ENCODE data around the gene HK3. TPM values are rescaled to one million over a fixed set of nuclear protein-coding genes. Genes with fewer than 3 reads are reported as not detected.

Gene HK3
- total RNA-seq, 1 donor from 2014 or later: not detected

DNA sequence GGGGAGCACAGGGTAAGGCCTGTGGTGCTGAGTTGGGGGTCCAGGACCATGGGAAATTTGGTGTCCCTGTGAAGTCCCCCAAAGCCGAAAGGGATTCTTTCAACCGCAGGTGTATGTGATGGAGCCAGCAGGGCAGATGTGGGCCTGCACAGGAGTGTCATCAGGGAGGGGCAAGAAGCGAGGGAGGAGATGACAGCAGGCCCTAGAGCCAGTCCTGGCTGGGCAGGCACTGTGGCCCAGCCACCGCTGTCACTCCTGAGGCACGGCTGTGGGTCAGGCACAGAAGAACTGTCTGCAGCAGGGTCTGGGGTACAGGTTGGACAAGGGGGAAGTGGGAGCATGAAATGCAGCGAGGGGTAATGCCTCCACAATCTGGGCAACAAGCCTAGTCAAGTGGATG is 4.8 kb downstream of the HK3 start:
- no peaks in the 10 kb centered on the region for H3K36me3 ChIP-seq
- no peak overlapping the region for H3K9ac ChIP-seq
- H3K9me3 ChIP-seq (ENCODE audit: low read depth): no peaks in the 10 kb centered on the region
- H3K36me3 Mint-ChIP-seq: no peaks in the 10 kb centered on the region
- H3K4me1 ChIP-seq: no peaks in the 10 kb centered on the region
- H2AFZ ChIP-seq (replicated peaks): no peak overlapping the region
- H4K20me1 ChIP-seq (ENCODE audit: low read depth): no peaks in the 10 kb centered on the region
- H3K4me3 ChIP-seq: no peak overlapping the region
- H3F3A ChIP-seq (ENCODE audit: low read depth): no peaks in the 10 kb centered on the region
- no peak for DNase-seq (ENCODE audit: low spot score)
- TF ChIP-seq, protein P1, sequence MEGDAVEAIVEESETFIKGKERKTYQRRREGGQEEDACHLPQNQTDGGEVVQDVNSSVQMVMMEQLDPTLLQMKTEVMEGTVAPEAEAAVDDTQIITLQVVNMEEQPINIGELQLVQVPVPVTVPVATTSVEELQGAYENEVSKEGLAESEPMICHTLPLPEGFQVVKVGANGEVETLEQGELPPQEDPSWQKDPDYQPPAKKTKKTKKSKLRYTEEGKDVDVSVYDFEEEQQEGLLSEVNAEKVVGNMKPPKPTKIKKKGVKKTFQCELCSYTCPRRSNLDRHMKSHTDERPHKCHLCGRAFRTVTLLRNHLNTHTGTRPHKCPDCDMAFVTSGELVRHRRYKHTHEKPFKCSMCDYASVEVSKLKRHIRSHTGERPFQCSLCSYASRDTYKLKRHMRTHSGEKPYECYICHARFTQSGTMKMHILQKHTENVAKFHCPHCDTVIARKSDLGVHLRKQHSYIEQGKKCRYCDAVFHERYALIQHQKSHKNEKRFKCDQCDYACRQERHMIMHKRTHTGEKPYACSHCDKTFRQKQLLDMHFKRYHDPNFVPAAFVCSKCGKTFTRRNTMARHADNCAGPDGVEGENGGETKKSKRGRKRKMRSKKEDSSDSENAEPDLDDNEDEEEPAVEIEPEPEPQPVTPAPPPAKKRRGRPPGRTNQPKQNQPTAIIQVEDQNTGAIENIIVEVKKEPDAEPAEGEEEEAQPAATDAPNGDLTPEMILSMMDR (IDR thresholded peaks at IDR 0.05): no peak
- TF ChIP-seq EZH2phosphoT487 (IDR thresholded peaks at IDR 0.05) (no peak), EZH2 (IDR thresholded peaks at IDR 0.05) (no peak)
- no peak overlapping the region for H3K4me2 ChIP-seq
- peak overlapping the region; percentile 43 for H3K27ac Mint-ChIP-seq
- peak overlapping the region; percentile 57 for H3K4me3 Mint-ChIP-seq
- H3K27ac ChIP-seq: no peak overlapping the region
- peaks cover 11% of the 10 kb centered on the region for H3K27me3 Mint-ChIP-seq (ENCODE audit: insufficient read depth, low read depth)
- H3K27me3 ChIP-seq: no peaks in the 10 kb centered on the region
- no peaks in the 10 kb centered on the region for H3K79me2 ChIP-seq (ENCODE audit: low read depth)
- no peaks in the 10 kb centered on the region for H3K9me3 Mint-ChIP-seq
- no peaks in the 10 kb centered on the region for H3K4me1 Mint-ChIP-seq

DNA sequence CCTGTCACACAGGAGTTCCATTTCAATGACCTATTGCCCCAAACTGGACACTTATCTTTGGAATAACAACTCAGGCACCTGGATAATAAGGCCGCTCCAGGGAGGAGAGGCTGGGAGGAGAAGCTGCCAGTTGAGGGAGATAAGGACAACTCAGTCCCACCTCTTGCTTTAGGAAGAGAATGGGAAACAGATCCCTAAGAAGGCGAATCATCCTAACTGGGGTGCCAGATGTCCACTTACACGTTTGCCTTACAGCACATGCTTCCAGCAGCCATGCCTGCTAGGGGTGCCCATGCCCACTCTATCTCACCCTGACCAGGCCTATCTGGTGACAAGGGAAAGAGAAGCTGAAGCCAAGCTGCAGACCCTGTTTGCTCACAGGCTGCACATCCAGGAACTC is 6.5 kb downstream of the HK3 start:
- Histone ChIP-seq H3F3A (ENCODE audit: low read depth) (no peaks in the 10 kb centered on the region), H3K79me2 (ENCODE audit: low read depth) (no peaks in the 10 kb centered on the region), H3K9ac (no peak overlapping the region), H3K27me3 (no peaks in the 10 kb centered on the region), H3K27ac (no peak overlapping the region), H4K20me1 (ENCODE audit: low read depth) (no peaks in the 10 kb centered on the region), H3K4me3 (no peak overlapping the region), H2AFZ (replicated peaks) (no peak overlapping the region), H3K36me3 (no peaks in the 10 kb centered on the region), H3K9me3 (ENCODE audit: low read depth) (no peaks in the 10 kb centered on the region), H3K4me2 (no peak overlapping the region), H3K4me1 (no peaks in the 10 kb centered on the region)
- TF ChIP-seq EZH2 (IDR thresholded peaks at IDR 0.05) (no peak), EZH2phosphoT487 (IDR thresholded peaks at IDR 0.05) (no peak)
- TF ChIP-seq, protein P1 (IDR thresholded peaks at IDR 0.05): no peak
- peak; percentile 0 for DNase-seq (ENCODE audit: low spot score)
- Mint-ChIP-seq H3K27ac (no peak overlapping the region), H3K4me1 (no peaks in the 10 kb centered on the region), H3K9me3 (no peaks in the 10 kb centered on the region), H3K27me3 (ENCODE audit: insufficient read depth, low read depth) (peaks cover 18% of the 10 kb centered on the region), H3K4me3 (no peak overlapping the region), H3K36me3 (no peaks in the 10 kb centered on the region)

DNA sequence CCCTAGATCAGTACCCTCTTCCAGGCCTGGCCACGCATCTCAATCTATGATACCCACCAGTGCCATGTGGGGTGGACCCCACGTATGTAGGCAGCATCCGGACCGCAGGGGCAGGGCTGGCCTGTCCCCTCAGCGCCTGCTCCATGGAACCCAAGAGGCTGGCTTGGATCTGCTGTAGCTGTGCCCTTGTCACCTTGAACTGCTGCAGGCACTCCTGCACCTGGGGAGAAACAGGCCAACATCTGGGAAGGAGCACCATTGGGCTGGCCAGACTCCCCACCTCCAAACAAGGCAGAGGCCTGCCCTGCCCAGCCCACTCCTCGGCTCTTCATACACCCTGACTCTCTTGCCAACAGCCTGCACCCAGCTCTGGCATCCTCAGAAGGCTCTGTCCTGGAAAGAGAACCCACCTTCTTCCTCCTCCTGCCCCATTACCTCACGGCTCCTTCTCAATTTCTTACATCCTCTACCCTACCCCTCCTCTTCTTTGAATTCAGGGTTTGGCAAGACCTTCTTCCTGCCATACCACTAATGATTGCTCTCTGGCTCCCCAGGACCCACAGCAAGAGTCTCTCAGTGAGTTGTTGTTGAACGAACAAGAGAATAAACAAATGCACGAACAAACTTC is 7.7 kb downstream of the HK3 start:
- no peaks in the 10 kb centered on the region for H3K9me3 ChIP-seq (ENCODE audit: low read depth)
- no peaks in the 10 kb centered on the region for H3K4me1 ChIP-seq
- no peaks in the 10 kb centered on the region for H3F3A ChIP-seq (ENCODE audit: low read depth)
- H3K79me2 ChIP-seq (ENCODE audit: low read depth): no peaks in the 10 kb centered on the region
- H3K36me3 ChIP-seq: no peaks in the 10 kb centered on the region
- H3K4me2 ChIP-seq: no peak overlapping the region
- no peak overlapping the region for H3K4me3 ChIP-seq
- no peak overlapping the region for H3K9ac ChIP-seq
- TF ChIP-seq EZH2 (IDR thresholded peaks at IDR 0.05) (no peak), EZH2phosphoT487 (IDR thresholded peaks at IDR 0.05) (no peak)
- TF ChIP-seq, protein P1 (IDR thresholded peaks at IDR 0.05): no peak
- Mint-ChIP-seq H3K4me1 (no peaks in the 10 kb centered on the region), H3K27ac (no peak overlapping the region), H3K27me3 (ENCODE audit: insufficient read depth, low read depth) (peaks cover 20% of the 10 kb centered on the region), H3K4me3 (no peak overlapping the region), H3K9me3 (no peaks in the 10 kb centered on the region), H3K36me3 (no peaks in the 10 kb centered on the region)
- DNase-seq (ENCODE audit: low spot score): no peak
- H3K27ac ChIP-seq: no peak overlapping the region
- H2AFZ ChIP-seq (replicated peaks): no peak overlapping the region
- no peaks in the 10 kb centered on the region for H4K20me1 ChIP-seq (ENCODE audit: low read depth)
- no peaks in the 10 kb centered on the region for H3K27me3 ChIP-seq

Measured in neural progenitor cell (in vitro differentiated cells).